HG03565 (cell line): ENCODE measurements around the gene ABCA2.

Experiments
- ATAC-seq: cut with Tn5 transposase; IDR thresholded peaks from one replicate; pipeline ENCODE4 v1.9.1; 2021; ENCODE audit warnings: mild to moderate bottlenecking, moderate library complexity; ENCODE audit not compliant: unreplicated experiment

ABCA2 gene

DNA sequence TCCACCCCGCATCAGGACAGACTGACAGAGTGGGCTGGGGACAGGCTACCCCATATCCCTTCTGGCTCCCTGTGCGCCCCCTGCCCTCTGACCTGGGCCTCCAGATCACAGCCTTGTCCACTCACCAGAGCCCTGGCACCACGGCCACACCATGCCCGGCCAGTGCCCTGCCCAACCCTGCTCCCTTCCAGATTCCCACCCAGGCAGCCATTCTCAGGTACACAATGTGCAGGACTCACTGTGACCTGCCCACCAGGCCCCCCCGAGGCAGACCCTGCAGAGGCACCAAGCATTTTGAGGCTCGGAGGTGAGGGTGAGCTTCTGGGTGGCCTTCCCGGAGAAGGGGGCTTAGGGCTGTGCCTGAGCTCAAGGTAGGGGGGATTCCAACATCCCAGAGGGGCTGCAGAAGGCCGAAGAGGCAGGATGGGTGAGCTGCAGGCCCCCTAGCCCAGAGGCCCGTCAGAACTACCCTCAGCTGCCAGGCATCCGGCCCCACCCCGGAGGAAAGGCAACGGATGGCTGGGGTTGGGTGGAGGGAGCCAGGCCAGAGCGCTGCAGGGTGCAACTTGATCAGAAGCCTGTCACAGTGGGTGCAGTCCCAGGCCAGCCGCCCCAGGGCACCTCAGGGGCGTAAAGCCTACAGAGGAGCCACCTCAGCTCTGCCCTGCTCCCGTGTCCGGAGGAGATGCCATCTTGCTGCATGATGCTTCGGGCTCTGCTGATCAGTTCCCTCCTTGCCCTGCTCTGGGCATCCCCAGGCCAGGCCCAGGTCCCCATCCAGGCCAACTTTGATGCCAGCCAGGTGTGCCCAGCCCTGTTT lies 45.6 kb downstream of the ABCA2 start, which contains the start of gene LCNL1:
TSS of gene LCNL1 (plus strand) at position 762 of the 820 bp plus-strand sequence. CDS start 594 bp downstream, outside the sequence.
- ATAC-seq = no peak

DNA sequence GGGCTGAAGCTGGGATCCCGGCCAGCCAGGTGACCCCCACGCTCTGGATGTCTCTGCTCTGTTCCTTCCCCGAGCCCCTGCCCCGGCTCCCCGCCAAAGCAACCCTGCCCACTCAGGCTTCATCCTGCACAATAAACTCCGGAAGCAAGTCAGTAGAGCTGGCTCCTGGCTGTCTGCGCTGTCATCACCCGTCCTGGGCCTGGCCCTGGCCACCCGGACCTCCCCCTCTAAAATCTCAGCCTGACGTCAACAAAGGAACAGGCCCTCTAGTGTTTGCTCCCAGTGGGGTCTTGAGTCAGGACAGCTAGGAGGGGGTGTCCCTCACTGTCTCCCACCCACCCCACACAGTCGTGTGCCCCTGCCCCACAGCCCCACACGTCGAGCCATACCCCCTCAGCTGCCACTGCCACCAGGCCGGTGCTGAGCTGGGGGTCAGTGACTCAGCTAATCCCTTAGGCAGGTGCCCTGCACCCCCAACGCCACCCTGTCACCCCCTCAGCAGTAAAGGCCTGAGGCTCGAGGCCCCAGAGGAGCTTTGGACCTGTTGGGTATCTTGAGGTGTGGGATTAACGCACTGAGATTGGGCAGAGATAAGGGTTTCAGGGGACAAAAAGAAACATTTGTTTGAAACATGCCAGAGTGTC lies 46.3 kb downstream of the ABCA2 start:
- ATAC-seq = no peak

DNA sequence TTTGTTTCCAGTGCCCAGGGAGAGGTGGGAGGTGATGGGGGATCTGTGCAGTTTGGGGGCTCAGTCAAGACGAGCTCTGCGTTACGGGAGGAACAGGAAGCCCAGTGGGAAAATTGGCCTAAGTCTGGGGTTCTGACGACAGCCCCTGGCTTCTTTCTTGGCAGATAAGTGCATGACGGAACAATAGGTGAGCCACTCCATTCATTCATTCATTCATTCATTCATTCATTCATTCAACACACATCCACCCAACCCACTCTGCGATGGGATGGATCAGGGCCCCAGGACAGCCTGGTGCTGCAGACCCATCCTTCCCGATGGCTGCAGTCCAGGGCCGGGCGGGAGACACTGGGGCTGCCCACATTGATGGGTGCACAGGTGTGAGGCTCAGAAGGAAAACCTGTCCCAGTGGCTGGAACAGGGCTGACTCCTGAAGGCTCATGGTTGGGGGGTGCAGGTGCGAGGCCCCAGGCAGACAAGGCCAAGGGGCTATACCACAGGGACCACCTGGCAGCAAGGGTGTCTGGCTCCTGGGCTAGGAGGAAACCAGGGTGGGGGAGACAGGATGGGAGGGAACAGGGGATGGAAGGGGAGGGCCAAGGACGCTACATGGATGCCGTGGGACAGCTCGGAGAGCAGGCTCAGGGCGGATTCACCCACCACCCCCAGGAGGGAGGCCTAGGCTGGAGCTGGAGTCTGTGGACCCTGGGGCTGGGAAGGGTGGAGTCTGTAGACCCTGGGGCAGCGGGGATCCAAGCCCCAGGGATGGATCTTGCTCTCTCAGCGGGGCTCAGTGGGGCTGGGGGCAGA lies 47.2 kb downstream of the ABCA2 start:
- ATAC-seq = no peak

DNA sequence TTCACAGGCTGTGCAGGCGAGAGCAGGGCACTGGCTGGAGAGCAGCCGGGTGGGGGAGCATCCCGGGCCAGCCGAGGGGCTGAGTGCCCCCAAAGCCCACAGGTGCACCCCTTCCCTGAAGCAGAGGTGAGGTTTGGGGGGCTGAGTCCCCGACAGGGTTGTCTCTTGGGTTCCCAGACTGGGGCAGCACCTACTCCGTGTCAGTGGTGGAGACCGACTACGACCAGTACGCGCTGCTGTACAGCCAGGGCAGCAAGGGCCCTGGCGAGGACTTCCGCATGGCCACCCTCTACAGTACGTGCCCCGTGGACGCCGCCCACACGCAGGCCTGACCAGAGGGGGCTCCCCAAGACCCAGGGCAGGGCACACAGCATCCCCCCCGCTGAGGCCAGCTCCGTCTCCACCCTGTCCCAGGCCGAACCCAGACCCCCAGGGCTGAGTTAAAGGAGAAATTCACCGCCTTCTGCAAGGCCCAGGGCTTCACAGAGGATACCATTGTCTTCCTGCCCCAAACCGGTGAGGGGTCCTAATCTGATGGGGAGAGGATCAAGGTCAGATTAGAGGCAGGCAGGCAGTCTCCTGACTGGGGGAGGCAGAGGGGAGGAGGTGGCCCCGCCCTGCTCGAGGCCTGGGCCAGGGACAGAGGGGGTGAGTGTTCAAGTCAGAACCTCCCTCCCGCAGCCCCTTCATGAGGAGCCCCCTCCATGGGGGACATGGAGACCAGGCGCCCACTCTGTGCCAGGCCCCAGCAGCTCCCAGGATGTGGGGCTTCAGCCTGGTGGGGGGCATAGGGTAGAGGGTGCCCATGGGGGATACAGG lies 48.1 kb downstream of the ABCA2 start:
- ATAC-seq = no peak

DNA sequence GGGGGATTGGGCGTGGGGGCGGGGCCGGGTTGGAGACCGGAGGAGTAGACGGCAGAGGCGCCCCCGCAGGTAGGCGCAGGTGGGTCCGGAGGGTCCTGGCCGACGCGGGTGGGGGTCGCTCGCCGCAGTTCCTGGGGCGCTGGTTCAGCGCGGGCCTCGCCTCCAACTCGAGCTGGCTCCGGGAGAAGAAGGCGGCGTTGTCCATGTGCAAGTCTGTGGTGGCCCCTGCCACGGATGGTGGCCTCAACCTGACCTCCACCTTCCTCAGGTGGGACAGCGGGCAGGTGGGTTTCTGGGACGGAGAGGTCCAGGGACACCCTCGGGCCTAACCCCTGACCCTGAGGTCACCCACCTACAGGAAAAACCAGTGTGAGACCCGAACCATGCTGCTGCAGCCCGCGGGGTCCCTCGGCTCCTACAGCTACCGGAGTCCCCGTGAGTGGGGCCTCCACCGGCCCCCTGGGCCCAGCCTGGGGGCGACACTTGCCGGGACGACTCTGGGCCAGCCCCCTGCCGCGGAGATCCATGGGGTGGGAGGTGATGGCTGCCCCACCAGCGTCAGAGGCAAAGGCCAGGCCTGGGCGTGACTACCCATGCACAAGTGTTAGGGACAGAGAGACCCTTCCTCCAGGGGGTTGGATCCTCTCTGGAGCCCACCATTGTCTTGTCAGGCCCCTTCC lies 49.0 kb downstream of the ABCA2 start:
- ATAC-seq = no peak

DNA sequence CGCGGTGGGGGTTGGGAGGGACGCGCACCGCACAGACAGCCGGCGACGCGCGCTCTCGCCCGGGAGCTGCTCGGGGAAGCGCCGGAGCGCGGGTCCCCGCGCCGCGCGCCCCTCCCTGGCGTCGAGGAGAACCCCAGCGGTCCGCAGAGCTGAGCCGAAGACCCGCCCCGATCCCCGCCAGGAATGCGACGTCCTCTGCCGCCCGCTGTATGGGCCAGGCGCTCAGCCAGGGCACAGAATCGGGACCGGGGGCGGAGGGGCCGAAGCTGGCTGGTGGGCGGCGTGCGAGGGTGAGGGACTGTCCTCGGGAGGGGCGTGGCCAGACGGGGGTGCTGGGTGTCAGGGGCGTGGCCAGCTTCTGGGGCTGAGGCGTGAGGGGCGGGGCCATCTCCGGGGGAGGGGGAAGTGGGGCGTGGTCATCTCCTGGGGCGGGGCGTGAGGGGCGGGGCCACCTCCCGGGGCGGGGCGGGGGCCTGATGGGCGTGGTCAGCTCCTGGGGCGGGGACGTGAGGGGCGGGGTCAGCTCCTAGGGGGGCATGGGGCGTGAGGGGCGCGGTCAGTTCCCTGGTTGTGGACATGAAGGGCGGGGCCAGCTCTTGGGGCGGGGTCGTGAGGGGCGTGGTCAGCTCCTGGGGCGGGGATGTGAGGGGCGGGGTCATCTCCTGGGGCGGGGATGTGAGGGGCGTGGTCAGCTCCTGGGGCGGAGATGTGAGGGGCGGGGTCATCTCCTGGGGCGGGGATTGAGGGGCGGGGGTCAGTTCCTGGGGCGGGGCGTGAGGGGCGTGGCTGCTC lies 49.8 kb downstream of the ABCA2 start:
- no peak for ATAC-seq

DNA sequence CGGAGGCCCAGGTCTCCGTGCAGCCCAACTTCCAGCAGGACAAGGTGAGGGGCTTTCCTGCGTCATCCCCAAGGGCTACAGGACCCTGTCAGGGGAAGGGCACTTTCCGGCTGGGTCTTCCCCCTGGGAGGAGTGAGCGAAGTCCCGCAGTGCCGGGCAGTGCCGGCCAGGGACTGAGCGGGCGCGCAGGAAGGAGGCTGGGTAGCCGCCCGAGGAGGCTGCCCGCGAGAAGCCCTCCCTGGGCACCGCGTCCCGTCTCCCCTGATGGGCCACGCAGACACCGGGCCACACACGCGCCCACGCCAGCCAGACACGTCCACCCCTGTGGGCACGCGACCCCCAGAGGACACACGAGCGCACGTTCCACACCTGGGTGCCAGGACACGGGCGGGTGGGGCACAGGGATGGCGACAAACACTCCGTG lies 50.4 kb downstream of the ABCA2 start:
- no peak for ATAC-seq

DNA sequence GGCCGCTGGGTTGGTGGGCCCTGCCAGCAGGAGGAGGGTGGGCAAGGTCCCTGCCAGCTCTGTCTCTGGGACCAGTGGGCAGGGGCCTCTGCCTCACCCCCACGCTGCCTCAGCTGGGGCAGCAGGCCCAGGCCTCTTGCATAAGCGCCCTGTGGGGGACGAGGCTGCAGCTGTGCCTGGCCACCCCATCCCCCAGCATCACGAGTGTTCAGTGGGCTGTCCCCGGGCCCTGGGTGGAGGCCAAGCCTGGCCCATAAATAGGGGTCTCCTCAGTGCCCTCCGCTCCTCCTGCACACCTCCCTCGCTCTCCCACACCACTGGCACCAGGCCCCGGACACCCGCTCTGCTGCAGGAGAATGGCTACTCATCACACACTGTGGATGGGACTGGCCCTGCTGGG lies 50.8 kb downstream of the ABCA2 start, which contains the start of gene PTGDS:
TSS of gene PTGDS (plus strand) at position 282 of the 400 bp plus-strand sequence. CDS start at position 357, 75 bp downstream.
- ATAC-seq = no peak

DNA sequence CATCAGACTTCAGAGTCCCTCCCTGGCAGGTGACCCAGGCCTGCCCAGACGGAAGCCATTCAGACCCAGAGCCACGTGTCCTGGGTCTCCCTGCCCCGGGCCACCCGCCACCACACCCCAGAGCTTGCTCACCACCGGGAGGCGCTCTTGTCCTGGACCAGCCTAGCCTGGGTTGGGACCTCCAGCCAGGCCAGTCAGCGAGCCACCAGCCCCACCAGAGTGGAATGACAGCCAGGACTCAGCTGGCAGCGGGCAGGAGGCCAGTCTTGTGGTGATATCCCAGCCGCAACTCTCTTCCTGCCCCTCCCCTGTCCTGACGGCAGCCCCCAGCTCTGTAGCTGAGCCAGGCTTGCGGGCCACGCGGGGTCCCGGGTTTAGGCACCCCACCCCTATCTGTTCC lies 52.4 kb downstream of the ABCA2 start:
- no peak for ATAC-seq

DNA sequence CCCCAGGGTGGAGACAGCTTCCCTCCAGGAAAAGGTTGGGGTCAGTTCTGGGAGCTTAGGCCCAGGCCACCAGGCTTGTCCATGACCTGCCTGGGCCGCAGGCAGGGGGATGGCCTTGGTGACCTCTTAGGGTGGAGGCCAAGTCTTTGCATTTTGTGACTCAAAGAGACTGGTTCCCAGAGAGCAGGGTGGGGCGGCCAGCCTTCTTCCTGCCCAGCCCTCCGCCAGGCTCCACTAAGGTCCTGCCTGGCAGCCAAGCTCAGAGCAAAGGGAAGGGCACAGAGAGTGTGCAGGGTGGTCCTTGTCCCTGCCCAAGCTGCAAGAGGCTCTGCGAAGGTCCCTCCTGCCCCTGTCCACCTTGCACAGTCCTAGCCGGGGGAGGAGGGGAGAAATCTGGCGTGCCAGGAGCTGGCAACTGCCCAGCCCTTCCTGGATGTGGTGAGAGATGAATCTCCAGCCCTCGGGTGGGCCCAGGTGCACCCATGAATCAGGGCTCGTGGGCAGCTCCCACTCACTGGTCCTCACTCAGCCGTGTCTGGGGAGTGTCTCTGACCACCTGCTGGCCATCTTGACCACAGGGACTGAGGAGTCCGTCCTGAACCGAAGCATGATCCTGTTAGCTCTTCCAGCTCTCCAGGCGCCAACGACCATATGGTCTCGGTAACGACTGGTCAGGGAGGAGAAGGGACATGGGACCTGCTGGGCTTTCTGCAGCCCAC lies 53.1 kb downstream of the ABCA2 start:
- no peak for ATAC-seq

DNA sequence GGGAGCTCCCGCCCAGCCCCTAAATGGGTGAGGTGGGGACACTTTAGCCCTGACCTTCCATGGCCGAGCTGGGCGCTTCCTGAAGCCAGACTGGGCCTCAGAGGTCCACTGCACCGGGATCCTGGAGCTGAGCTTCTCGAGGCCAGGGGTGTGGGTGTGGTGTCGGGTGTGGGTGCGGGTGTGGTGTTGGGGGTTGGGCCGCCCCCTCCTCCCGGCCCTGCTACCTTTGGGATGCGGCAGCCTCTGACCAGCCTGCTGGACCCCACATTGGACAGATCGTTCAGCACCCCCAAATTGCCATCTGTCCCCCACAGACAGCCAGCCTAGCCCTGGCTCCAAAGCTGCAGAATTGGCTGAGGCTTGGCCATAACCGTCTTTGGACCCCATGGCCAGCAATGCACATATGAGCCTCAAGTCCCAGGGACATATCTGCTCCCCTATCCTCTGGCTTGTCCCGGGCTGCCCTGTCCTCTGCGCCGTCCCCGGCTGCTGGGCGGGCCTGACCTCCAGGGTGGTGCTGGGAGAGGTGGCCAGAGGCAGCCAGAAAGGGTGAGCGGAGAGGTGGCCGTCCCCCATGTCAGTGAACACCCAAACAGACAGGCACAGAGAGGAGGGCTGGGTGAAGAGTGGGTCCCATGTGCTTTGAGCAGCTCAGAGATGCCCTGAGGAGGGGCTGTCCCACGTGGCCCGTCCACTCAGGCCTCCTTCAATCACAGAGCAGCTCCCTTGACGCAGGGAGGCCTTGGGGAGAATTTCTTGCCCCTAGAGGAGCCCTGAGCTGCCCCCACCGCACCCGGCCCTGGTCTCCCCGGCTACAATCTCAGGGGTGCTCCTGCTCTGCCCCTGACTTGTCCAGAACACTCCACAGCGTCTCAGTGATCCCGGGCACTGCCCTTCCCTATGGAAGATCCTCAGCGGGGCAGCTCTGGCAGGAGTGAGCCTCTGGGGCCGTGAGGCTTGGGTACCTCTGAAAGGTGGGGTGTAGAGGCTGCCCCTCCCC lies 54.1 kb downstream of the ABCA2 start:
- no peak for ATAC-seq

DNA sequence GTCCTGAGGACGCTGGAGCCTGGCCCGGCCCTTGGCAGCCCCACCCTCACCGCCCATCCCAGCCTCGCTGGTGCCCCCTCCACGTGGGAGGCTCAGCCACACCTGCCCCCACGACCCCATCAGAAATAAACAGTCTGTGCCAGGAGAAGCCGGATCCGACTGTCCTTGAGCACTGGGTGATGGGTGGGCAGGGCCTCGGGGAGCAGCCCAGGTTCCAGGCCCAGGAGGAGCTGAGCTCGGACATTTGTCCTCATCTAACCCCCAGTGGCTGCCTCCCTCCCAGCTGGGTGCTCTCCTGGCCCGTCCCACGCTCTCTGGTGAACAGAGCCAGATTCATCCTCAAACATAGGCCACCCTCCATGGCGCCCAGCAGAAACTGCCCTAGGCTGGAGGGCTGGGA lies 55.3 kb downstream of the ABCA2 start:
- no peak for ATAC-seq

DNA sequence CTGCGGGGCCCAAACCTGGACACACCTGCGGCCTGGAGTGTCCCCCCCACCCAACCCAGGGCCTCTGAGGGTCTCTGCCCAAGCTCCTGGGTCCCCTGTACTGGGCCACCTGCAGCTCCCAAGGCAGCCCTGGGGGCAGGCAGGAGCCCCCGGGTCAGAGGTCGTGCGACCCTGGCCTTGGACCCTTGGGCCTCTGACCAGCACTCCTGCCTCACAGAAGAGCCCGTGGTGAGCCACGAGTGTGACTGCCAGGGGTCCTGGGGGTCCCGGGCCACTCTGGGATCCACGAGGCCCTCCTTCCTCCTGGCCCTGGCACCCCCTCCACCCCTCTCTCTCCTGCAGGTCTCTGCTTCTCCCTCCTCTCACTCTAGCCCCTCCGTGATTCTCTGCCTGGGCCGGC lies 55.7 kb downstream of the ABCA2 start:
- ATAC-seq = no peak

DNA sequence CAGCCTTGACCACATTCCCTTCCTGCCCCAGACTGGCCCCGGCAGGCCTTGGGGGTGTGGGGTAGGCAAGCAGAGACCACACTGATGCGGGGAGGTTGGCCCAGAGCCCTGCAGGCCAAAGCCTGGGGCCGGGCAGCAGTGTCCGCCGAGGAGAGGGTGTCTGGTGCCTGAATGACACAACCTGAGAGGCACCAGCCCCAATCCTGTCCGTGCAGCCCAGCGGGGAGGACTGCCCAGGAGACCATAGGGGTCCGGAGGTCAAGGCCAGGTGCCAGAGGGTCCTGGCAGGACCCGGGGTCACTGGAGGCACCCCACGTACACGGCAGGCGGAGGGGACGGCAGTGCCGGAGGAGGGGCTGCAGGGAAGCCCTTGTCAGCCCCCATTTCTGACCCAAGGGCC lies 56.3 kb downstream of the ABCA2 start:
- ATAC-seq = no peak

DNA sequence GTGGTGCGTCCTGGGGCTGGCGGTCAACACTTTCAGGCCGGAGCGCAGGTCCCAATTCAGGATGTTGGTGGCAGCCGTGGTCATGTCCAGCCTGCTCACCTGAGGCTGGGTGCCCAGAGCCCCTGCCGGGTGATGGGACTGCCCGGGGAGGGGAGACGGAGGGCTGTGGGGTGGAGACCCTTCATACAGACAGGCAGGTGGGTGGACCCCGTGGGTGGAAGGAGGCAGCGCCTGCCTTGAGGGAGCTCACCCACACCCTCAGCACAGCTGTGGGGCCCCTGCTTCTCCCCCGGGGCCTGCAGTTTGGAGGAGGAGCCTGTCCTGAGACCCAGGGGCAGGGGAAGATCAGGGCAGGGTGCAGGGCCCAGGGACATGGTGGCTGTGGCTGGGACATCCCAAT lies 57.7 kb downstream of the ABCA2 start:
- no peak for ATAC-seq

DNA sequence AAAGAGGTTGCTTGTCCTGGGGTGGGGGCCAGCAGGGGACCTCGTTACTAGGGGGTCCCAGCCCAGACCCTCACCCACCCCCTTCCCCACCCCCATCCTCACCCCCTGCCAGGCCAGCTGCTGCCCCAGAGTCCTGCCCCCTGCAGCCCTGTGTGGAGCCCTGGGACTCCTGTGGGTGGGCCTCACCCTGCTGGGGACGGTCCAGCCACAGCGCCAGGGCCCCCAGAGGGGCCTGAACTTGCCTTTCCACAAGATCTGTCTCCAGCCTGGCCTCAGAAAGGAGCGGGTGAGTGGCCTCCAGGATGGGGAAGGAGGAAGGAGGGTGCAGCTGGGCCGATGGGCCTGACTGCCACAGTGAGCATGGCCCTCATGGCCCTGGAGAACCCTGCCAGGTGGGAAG lies 58.3 kb downstream of the ABCA2 start:
- no peak for ATAC-seq

DNA sequence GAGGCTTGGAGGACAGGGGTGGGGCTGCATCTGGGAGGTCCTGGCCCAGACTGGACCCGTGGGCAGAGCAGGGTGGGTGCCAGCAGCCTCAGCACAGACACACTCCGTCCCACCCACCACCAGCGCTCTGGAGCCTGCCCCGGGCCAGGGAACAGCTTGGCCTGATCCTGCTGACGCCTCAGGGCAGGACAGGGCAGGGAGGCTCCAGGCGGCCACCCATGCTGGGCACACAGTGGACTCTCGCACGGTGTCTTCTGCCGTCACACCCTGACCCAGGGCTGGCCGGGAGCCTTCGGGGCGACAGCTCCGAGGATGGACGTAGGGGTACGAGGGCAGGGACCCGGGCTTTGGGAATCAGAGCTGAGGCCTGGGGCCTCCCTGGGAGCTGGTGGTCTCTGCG lies 58.9 kb downstream of the ABCA2 start:
- no peak for ATAC-seq
